Neural cell (in vitro differentiated cells): ENCODE results near the gene INPP4B. TPM values are rescaled to one million over a fixed set of nuclear protein-coding genes. Genes with fewer than 3 reads are reported as not detected.

ENCODE experiments used
- H2AFZ ChIP-seq: fragments of 200-600, 300-800 bp; sonication (generic), shearing (Covaris generic); 2 replicates; pipeline ENCODE4 v1.6.0; 2014; ENCODE audit warnings: low read depth, mild to moderate bottlenecking, antibody characterized with exemption, low read length, moderate library complexity
- H3F3A ChIP-seq: fragments of 200-600 bp; shearing (Covaris generic); 2 replicates; pipeline ENCODE4 v1.6.1; 2016; ENCODE audit warnings: mild to moderate bottlenecking, moderate library complexity, mixed read lengths, antibody characterized with exemption, low read length; ENCODE audit not compliant: insufficient read depth, poor library complexity, severe bottlenecking
- H3K27ac ChIP-seq: fragments of 200-600, 300-800 bp; sonication (generic), shearing (Covaris generic); 2 replicates; pipeline ENCODE4 v1.5.1; 2014; ENCODE audit warnings: mild to moderate bottlenecking, low read length, moderate library complexity
- H3K27me3 ChIP-seq: fragments of 300-800, 200-600 bp; sonication (generic), shearing (Covaris generic); 2 replicates; pipeline ENCODE4 v1.6.0; 2014; ENCODE audit warnings: mild to moderate bottlenecking, low read depth, low read length, moderate library complexity; ENCODE audit not compliant: insufficient read depth
- H3K36me3 ChIP-seq: fragments of 300-800, 200-600 bp; sonication (generic), shearing (Covaris generic); 2 replicates; pipeline ENCODE4 v1.5.1; 2014; ENCODE audit warnings: mild to moderate bottlenecking, antibody characterized with exemption, low read length, moderate library complexity; ENCODE audit not compliant: insufficient read depth
- H3K4me2 ChIP-seq: fragments of 300-800, 200-600 bp; sonication (generic), shearing (Covaris generic); 2 replicates; pipeline ENCODE4 v1.6.0; 2014; ENCODE audit warnings: mild to moderate bottlenecking, low read length
- H3K4me3 ChIP-seq: fragments of 300-800, 200-600 bp; sonication (generic), shearing (Covaris generic); 2 replicates; pipeline ENCODE4 v1.5.1; 2014; ENCODE audit warnings: mild to moderate bottlenecking, low read length, moderate library complexity
- H3K79me2 ChIP-seq: fragments of 200-600 bp; shearing (Covaris generic); replicated peaks from 2 replicates; pipeline ENCODE4 v1.6.0; 2014; ENCODE audit warnings: mild to moderate bottlenecking, low read length, moderate library complexity; ENCODE audit not compliant: insufficient read depth
- H3K9ac ChIP-seq: fragments of 300-800, 200-600 bp; sonication (generic), shearing (Covaris generic); 2 replicates; pipeline ENCODE4 v1.6.1; 2016; ENCODE audit warnings: mild to moderate bottlenecking, low read length, mixed read lengths
- H3K9me2 ChIP-seq: fragments of 200-600 bp; shearing (Covaris generic); 2 replicates; pipeline ENCODE4 v1.6.1; 2016; ENCODE audit warnings: mild to moderate bottlenecking, low read length, mixed read lengths; ENCODE audit not compliant: insufficient read depth
- H3K9me3 ChIP-seq: fragments of 200-600, 300-800 bp; sonication (generic), shearing (Covaris generic); 2 replicates; pipeline ENCODE4 v1.6.1; 2016; ENCODE audit warnings: mild to moderate bottlenecking, mixed run types, low read length, moderate library complexity, mixed read lengths
- H4K20me1 ChIP-seq: fragments of 200-600 bp; shearing (Covaris generic); 2 replicates; pipeline ENCODE4 v1.6.1; 2016; ENCODE audit warnings: mild to moderate bottlenecking, mixed run types; ENCODE audit not compliant: insufficient read depth
- CTCF ChIP-seq: fragments of 450-650 bp; IDR thresholded peaks from 2 replicates; pipeline ENCODE4 v1.5.1; 2014; ENCODE audit warnings: antibody characterized with exemption, mild to moderate bottlenecking, moderate library complexity; ENCODE audit not compliant: poor library complexity, severe bottlenecking
- EP300 ChIP-seq: fragments of 450-650 bp; conservative IDR thresholded peaks from 2 replicates; pipeline ENCODE4 v1.6.1; 2014; ENCODE audit warnings: antibody characterized with exemption, mild to moderate bottlenecking, moderate library complexity; ENCODE audit not compliant: poor library complexity, severe bottlenecking
- EZH2 ChIP-seq: fragments of 200-600, 300-800 bp; shearing (Covaris generic), sonication (generic); IDR thresholded peaks from 2 replicates; pipeline ENCODE4 v1.6.1; 2014; ENCODE audit warnings: antibody characterized with exemption, low read length, borderline replicate concordance, mild to moderate bottlenecking; ENCODE audit not compliant: insufficient read depth, poor library complexity, severe bottlenecking
- MXI1 ChIP-seq: fragments of 450-650 bp; conservative IDR thresholded peaks from 2 replicates; pipeline ENCODE4 v1.6.1; 2014; ENCODE audit warnings: antibody characterized with exemption, mild to moderate bottlenecking; ENCODE audit not compliant: poor library complexity, severe bottlenecking
- POLR2AphosphoS5 ChIP-seq: IDR thresholded peaks from 2 replicates; pipeline ENCODE4 v1.6.1; 2012
- RAD21 ChIP-seq: fragments of 450-650 bp; conservative IDR thresholded peaks from 2 replicates; pipeline ENCODE4 v1.6.1; 2014; ENCODE audit warnings: antibody characterized with exemption, mild to moderate bottlenecking, moderate library complexity
- REST ChIP-seq: IDR thresholded peaks from 2 replicates; pipeline ENCODE4 v1.6.1; 2012; ENCODE audit warnings: borderline replicate concordance
- SMC3 ChIP-seq: fragments of 450-650 bp; conservative IDR thresholded peaks from 2 replicates; pipeline ENCODE4 v1.6.1; 2014; ENCODE audit warnings: antibody characterized with exemption, mild to moderate bottlenecking, moderate library complexity; ENCODE audit not compliant: poor library complexity
- TAF1 ChIP-seq: IDR thresholded peaks from 2 replicates; pipeline ENCODE4 v1.6.1; 2012; ENCODE audit warnings: low read depth
- polyA plus RNA-seq: library from polyadenylated mRNA; depleted of rRNA; stranded (reverse); fragments of >200 nt; gene quantifications from 2 replicates; pipeline ENCODE4 v1.2.3, GENCODE V29; 2014

Gene INPP4B
- polyA plus RNA-seq, 1 donor from 2014 or later, result 0.30 TPM

GRCh38 chr4:142473960-142474338 lies 372.2 kb downstream of the INPP4B start:
- Histone ChIP-seq H3K36me3 (no peaks in the 10 kb centered on the region), H3K9me3 (no peaks in the 10 kb centered on the region), H3K9me2 (no peaks in the 10 kb centered on the region), H3K27ac (no peak overlapping the region), H3F3A (no peaks in the 10 kb centered on the region), H3K4me3 (no peak overlapping the region), H3K79me2 (no peaks in the 10 kb centered on the region), H3K4me2 (no peak overlapping the region), H4K20me1 (no peaks in the 10 kb centered on the region), H3K27me3 (no peaks in the 10 kb centered on the region), H2AFZ (no peak overlapping the region), H3K9ac (no peak overlapping the region)
- no peak for TF ChIP-seq POLR2AphosphoS5
- TF ChIP-seq RAD21, result no peak
- no peak for TF ChIP-seq EZH2
- TF ChIP-seq TAF1, result no peak
- TF ChIP-seq REST, result no peak
- no peak for TF ChIP-seq SMC3
- no peak for TF ChIP-seq CTCF
- no peak for TF ChIP-seq MXI1
- TF ChIP-seq EP300, result no peak

GRCh38 chr4:142473218-142473959 lies 372.7 kb downstream of the INPP4B start:
- no peak for TF ChIP-seq CTCF
- no peak for TF ChIP-seq POLR2AphosphoS5
- TF ChIP-seq TAF1, result no peak
- TF ChIP-seq MXI1, result no peak
- no peak for TF ChIP-seq EZH2
- no peak for TF ChIP-seq REST
- no peak for TF ChIP-seq EP300
- no peak for TF ChIP-seq SMC3
- TF ChIP-seq RAD21, result no peak
- no peaks in the 10 kb centered on the region for H3F3A ChIP-seq
- no peak overlapping the region for H3K9ac ChIP-seq
- H3K27ac ChIP-seq, result no peak overlapping the region
- no peaks in the 10 kb centered on the region for H3K36me3 ChIP-seq
- no peaks in the 10 kb centered on the region for H3K27me3 ChIP-seq
- no peak overlapping the region for H3K4me2 ChIP-seq
- no peaks in the 10 kb centered on the region for H3K79me2 ChIP-seq
- no peaks in the 10 kb centered on the region for H3K9me2 ChIP-seq
- H2AFZ ChIP-seq, result no peak overlapping the region
- no peaks in the 10 kb centered on the region for H3K9me3 ChIP-seq
- no peaks in the 10 kb centered on the region for H4K20me1 ChIP-seq
- H3K4me3 ChIP-seq, result no peak overlapping the region
